Retinal pigment epithelial cell (primary cell): ENCODE results near the gene PDE4D.
A peak's percentile ranks its signal among the peaks of the same experiment; 100 is the strongest.
"Not testable (repeated sequence)": the region's sequence is repeated elsewhere in the genome, so short reads cannot be mapped to it uniquely, and the experiment has no call there.

Experiments used
- DNase-seq: peaks from one replicate; pipeline ENCODE4 v3.0.0-alpha.2; 2010; ENCODE audit warnings: low read depth
- H3K4me3 ChIP-seq: 2 replicates; pipeline ENCODE4 v1.5.1; 2011; ENCODE audit warnings: mild to moderate bottlenecking, low read length, control low read depth, moderate library complexity
- CTCF ChIP-seq: conservative IDR thresholded peaks from 2 replicates; pipeline ENCODE4 v1.5.1; 2011; ENCODE audit warnings: low read depth, low read length, control low read depth, inconsistent platforms

The PDE4D gene

GRCh38 chr5:59390989-59391388, 502.5 kb downstream of the PDE4D start:
- no peak for TF ChIP-seq CTCF
- DNase-seq: no peak

GRCh38 chr5:59390074-59390659, 503.4 kb downstream of the PDE4D start:
- DNase-seq: no peak
- H3K4me3 ChIP-seq: no peak overlapping the region
- peak; percentile 56 for TF ChIP-seq CTCF

More at GRCh38 chr5:59390989-59391388, 502.5 kb downstream of the PDE4D start:
- no peak overlapping the region for H3K4me3 ChIP-seq

GRCh38 chr5:59387127-59387526, 506.4 kb downstream of the PDE4D start:
- no peak overlapping the region for H3K4me3 ChIP-seq
- no peak for DNase-seq
- TF ChIP-seq CTCF: no peak

GRCh38 chr5:59385700-59386099, 507.8 kb downstream of the PDE4D start:
- H3K4me3 ChIP-seq: no peak overlapping the region
- no peak for TF ChIP-seq CTCF
- no peak for DNase-seq

- peak; percentile 52 for TF ChIP-seq CTCF
- peak; percentile 44 for DNase-seq
- no peak overlapping the region for H3K4me3 ChIP-seq
Measured at GRCh38 chr5:59380350-59380951, 513.1 kb downstream of the PDE4D start.

GRCh38 chr5:59374036-59374435, 519.5 kb downstream of the PDE4D start:
- not testable (repeated sequence) for DNase-seq

GRCh38 chr5:59371525-59372127, 521.9 kb downstream of the PDE4D start:
- TF ChIP-seq CTCF: no peak
- H3K4me3 ChIP-seq: no peak overlapping the region
- no peak for DNase-seq

More at GRCh38 chr5:59374036-59374435, 519.5 kb downstream of the PDE4D start:
- H3K4me3 ChIP-seq: not testable (repeated sequence)
